NCI-H2196 (cell line): ENCODE measurements around the gene HERPUD1.
"Not testable (repeated sequence)": the region's sequence is repeated elsewhere in the genome, so short reads cannot be mapped to it uniquely, and the experiment has no call there.

Experiments used
- DNase-seq: peaks from one replicate; lab custom pipeline; 2025; ENCODE audit not compliant: unreplicated experiment; lab: John Stamatoyannopoulos, UW

The HERPUD1 gene

GRCh38 chr16:56933828-56934598 is 2.1 kb downstream of the HERPUD1 start:
- DNase-seq, result no peak

- not testable (repeated sequence) for DNase-seq
Measured at GRCh38 chr16:56934599-56935145, 2.7 kb downstream of the HERPUD1 start.

- no peak for DNase-seq
Measured at GRCh38 chr16:56935201-56935600, 3.3 kb downstream of the HERPUD1 start.

- no peak for DNase-seq
Measured at GRCh38 chr16:56936491-56936890, 4.5 kb downstream of the HERPUD1 start.

DNA sequence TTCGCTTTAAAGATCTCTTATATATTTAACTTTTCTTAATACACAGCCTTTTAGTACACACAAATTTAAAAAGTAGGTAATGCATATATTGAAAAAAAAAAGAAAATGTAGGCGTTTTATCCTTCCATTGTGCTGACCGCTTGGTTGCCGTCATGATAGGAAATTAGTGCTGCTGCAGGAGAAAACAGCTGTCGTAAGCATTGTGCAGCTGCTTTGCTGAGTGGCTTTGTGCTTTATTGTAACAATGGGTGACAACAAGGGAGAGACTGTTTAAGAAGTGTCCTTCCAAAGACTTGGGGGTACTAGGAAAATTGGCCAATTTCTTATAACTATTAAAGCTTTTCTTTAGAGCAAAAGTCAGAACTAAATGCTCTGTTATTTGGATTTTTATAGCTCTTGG is 5.0 kb downstream of the HERPUD1 start:
- no peak for DNase-seq

- DNase-seq, result no peak
Measured at GRCh38 chr16:56938664-56939513, 6.9 kb downstream of the HERPUD1 start.

DNA sequence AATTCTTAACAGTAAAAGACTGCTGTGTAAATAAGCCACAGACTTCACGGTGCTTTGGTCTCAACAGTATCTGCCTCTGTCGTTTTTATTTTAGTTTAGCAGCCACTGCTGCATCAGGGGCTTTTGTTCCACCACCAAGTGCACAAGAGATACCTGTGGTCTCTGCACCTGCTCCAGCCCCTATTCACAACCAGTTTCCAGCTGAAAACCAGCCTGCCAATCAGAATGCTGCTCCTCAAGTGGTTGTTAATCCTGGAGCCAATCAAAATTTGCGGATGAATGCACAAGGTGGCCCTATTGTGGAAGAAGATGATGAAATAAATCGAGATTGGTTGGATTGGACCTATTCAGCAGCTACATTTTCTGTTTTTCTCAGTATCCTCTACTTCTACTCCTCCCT is 7.9 kb downstream of the HERPUD1 start:
- DNase-seq, result peak; percentile 40

GRCh38 chr16:56941092-56941491 is 9.2 kb downstream of the HERPUD1 start:
- no peak for DNase-seq

DNA sequence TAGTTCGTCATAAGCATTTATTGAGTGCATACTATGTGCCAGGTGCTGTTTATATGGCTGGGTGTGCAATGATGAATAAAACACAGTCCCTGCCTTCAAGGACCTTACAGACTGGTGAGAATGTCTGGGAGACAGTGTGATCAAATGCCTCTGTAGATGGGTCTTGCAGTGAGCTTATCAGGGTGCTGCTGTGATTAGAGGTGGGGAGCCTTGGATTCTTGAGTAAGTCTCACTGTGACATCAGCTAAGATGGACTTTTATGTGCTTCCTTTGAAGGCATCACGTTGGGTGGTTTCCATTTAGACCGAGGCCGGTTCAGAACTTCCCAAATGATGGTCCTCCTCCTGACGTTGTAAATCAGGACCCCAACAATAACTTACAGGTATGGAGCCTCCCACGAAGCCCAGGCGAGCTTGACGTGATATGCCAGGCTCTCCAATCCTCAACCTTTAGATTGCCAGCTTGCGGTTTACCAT is 10.0 kb downstream of the HERPUD1 start:
- no peak for DNase-seq

DNA sequence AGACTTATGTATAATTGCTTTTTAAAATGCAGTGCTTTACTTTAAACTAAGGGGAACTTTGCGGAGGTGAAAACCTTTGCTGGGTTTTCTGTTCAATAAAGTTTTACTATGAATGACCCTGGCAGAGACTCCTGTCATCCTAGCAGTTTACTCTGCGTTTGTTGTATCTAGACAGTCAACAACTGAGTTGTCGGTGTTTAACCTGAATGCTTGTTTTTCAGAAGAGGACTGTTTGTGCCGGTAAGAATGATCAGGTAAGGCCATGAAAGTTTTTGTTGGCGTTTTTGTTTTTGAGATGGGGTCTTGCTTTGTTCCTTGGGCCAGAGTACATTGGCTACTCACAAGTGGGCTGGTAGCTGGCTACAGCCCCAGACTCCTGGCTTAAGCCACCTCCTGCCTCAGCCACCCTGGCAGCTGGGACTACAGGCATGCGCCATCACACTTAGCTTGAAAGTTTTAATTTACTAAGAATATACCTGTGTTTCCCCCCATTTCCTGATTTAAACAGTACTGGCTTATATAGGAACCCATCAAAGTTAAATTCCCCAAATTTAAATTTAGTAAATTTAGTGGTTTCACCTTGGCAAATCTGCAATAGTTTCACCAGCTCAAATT is 11.9 kb downstream of the HERPUD1 start:
- DNase-seq, result no peak

DNA sequence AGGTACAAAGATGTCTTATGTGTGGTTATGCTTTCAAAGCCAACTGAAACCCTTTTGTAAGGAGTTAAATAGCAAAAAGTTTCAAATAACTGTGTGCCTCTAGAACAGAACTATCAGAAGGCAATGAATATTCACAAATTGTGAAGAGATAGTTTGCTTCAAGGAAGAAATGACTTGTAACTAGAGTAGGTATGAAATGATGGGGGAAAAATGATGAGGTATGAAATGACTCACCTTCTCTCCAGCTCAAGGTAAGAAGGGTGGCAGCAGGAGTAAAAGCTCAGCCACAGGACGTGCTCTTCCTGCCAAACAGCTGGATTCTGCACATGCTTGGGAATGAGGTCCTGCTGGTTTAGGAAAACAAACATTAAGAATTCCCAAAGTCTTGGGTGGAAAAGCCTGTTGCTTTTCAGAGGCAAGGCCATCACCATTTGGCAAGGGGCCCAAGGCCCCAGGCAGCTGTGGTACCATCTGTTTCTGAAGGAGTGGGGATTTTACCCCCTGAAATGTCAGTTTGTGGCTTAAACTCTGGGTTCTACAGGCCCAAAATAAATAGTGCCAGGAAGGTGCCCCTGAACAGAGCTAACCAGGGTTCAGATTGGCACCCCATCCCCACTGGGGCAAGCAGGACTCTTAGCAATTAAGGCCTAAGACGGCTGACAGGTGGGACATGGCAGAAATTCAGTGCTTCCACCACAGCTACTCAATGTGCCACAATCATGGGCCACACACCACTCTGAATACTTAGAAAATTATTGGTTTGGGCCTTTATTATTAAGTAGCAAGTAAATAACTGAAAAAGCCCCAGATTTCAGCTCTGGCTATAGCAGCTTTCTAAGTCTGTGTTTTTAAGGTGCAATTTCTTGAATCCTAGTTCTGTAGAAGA is 13.3 kb downstream of the HERPUD1 start:
- no peak for DNase-seq

GRCh38 chr16:56945847-56946527 is 14.0 kb downstream of the HERPUD1 start:
- DNase-seq, result no peak

DNA sequence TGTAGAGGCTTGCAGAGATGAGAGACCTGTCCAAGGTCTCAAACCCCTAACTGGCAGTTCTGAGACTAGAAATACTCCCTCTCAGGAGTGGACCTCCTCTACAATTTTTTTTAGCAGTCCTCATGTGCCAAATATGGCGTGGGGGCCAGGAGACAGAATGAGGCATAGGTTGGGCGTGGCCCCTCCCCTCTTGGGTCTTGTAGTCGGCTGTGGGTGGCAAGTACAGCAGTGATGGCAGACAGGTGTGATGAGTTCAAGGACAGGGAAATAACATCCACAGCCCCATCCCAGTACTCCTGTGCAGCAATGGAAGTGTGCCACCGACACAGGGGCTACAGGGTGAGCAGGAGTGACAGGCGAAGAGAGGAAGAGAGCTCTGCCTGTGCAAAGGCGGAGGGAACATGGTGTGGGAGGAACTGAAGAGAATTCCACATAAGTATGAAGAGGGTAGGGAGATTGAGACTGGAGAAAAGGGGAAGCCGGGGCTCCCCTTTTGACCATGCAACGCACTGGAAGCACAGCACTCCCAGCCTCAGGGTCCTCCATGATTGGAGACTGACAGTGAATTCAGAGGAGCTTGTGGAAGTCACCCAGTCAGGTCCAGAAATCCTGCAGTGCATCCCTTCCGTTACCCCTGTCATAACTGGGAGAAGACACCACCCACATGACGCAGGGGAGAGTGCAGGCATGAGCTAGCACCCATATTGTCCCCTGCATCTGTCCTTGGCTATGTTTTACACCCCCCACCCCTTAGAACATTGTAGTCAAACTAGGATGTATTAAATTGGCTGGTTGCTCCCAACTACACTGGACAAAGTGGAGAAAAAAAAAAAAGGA is 15.0 kb downstream of the HERPUD1 start:
- DNase-seq, result no peak

GRCh38 chr16:56947604-56947995 is 15.7 kb downstream of the HERPUD1 start:
- no peak for DNase-seq

- DNase-seq, result no peak
Measured at GRCh38 chr16:56948234-56948633, 16.3 kb downstream of the HERPUD1 start.

- DNase-seq, result no peak
Measured at GRCh38 chr16:56950051-56950450, 18.1 kb downstream of the HERPUD1 start.

- DNase-seq, result no peak
Measured at GRCh38 chr16:56950455-56950854, 18.5 kb downstream of the HERPUD1 start.

- peak; percentile 42 for DNase-seq
Measured at GRCh38 chr16:56950881-56951771, 19.2 kb downstream of the HERPUD1 start.
